Brain microvascular endothelial cell (primary cell): Measurements from ENCODE around the gene AUTS2.
"Not testable (repeated sequence)": the region's sequence is repeated elsewhere in the genome, so short reads cannot be mapped to it uniquely, and the experiment has no call there.

ENCODE experiments used
- DNase-seq: peaks from one replicate; pipeline ENCODE4 v3.0.0-alpha.2; 2020
- H3K27ac ChIP-seq: fragments of 250-450 bp; sonication (Bioruptor Pico); 2 replicates; pipeline ENCODE4 v1.5.1; 2020; ENCODE audit warnings: mild to moderate bottlenecking, moderate library complexity
- H3K27me3 ChIP-seq: fragments of 250-450 bp; sonication (Bioruptor Pico); replicated peaks from 2 replicates; pipeline ENCODE4 v1.5.1; 2020; ENCODE audit warnings: mild to moderate bottlenecking
- H3K36me3 ChIP-seq: fragments of 250-450 bp; sonication (Bioruptor Pico); replicated peaks from 2 replicates; pipeline ENCODE4 v1.5.1; 2020; ENCODE audit warnings: mild to moderate bottlenecking
- H3K4me3 ChIP-seq: 2 replicates; pipeline ENCODE4 v1.5.1; 2011; ENCODE audit warnings: low read depth, mild to moderate bottlenecking, control low read depth, low read length, moderate library complexity
- CTCF ChIP-seq: IDR thresholded peaks from 2 replicates; pipeline ENCODE4 v1.5.1; 2011; ENCODE audit warnings: low read depth, mild to moderate bottlenecking, moderate library complexity, low read length, control low read depth, inconsistent platforms; ENCODE audit errors: missing control alignments
- in situ Hi-C: cut with HindIII; loops from 2 replicates; pipeline ENCODE4 v1.10.0; 2017; ENCODE audit warnings: low sequenced_read_pairs, low pct_ligation_motif_present

AUTS2 gene

GRCh38 chr7:70267381-70268120, 669.3 kb downstream of the AUTS2 start:
- DNase-seq, result no peak
- H3K36me3 ChIP-seq, result no peaks in the 10 kb centered on the region
- in situ Hi-C loops, result no loop called here
- H3K4me3 ChIP-seq, result no peak overlapping the region
- no peak for TF ChIP-seq CTCF
- H3K27me3 ChIP-seq, result no peaks in the 10 kb centered on the region
- no peak overlapping the region for H3K27ac ChIP-seq

GRCh38 chr7:70268179-70268578, 669.9 kb downstream of the AUTS2 start:
- TF ChIP-seq CTCF, result no peak
- no peak for DNase-seq
- in situ Hi-C loops, result no loop called here

GRCh38 chr7:70270149-70270548, 671.9 kb downstream of the AUTS2 start:
- no peaks in the 10 kb centered on the region for H3K27me3 ChIP-seq
- H3K36me3 ChIP-seq, result no peaks in the 10 kb centered on the region
- in situ Hi-C loops, result no loop called here
- TF ChIP-seq CTCF, result no peak
- DNase-seq, result no peak
- H3K27ac ChIP-seq, result no peak overlapping the region
- H3K4me3 ChIP-seq, result no peak overlapping the region

More at GRCh38 chr7:70268179-70268578, 669.9 kb downstream of the AUTS2 start:
- Histone ChIP-seq H3K4me3 (no peak overlapping the region), H3K36me3 (no peaks in the 10 kb centered on the region), H3K27ac (no peak overlapping the region), H3K27me3 (no peaks in the 10 kb centered on the region)

- H3K36me3 ChIP-seq, result no peaks in the 10 kb centered on the region
- DNase-seq, result no peak
- no peak for TF ChIP-seq CTCF
- in situ Hi-C loops, result no loop called here
- no peaks in the 10 kb centered on the region for H3K27me3 ChIP-seq
- no peak overlapping the region for H3K4me3 ChIP-seq
- no peak overlapping the region for H3K27ac ChIP-seq
Observed at GRCh38 chr7:70271617-70272081, 673.4 kb downstream of the AUTS2 start.

GRCh38 chr7:70275570-70275969, 677.3 kb downstream of the AUTS2 start:
- H3K4me3 ChIP-seq, H3K27ac ChIP-seq, in situ Hi-C loops, DNase-seq, H3K27me3 ChIP-seq, H3K36me3 ChIP-seq: not testable (repeated sequence)

GRCh38 chr7:70285187-70285586, 686.9 kb downstream of the AUTS2 start:
- TF ChIP-seq CTCF, result no peak
- in situ Hi-C loops, result no loop called here
- DNase-seq, result no peak
- Histone ChIP-seq H3K36me3 (no peaks in the 10 kb centered on the region), H3K4me3 (no peak overlapping the region), H3K27ac (no peak overlapping the region), H3K27me3 (no peaks in the 10 kb centered on the region)
